ENCODE results near the gene AGBL5. TPM values are rescaled to one million over a fixed set of nuclear protein-coding genes. Genes with fewer than 3 reads are reported as not detected.

AGBL5 gene
- total RNA-seq, 4 donors from 2014 or later: 4.9 to 6.2 (median 5.7) TPM

DNA sequence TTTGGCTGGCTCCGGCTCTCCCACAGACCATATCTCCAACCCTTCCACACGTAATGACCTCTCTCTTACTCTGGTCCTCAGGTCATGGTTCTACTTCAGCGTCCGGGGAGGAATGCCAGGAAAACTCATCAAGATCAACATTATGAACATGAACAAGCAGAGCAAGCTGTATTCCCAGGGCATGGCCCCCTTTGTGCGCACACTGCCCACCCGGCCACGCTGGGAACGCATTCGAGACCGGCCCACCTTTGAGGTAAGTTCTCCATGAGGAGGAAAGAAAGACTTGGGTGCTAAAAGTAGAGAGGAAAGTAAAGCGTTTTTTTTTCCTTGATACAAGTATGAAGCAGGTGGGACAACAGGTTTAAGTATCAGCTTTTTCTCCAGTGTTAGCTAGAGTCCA lies 1.9 kb downstream of the AGBL5 start:
- intact Hi-C loops (cut with DNase I; ENCODE audit: low total_unique reads) (loop anchor here (2.0 kb wide), 1 partner anchor 17 kb away; the partner anchor contains the start of gene OST4), in situ Hi-C loops (cut with MboI; ENCODE audit: low sequenced_read_pairs in 4 of 4) (no loop called here)
- H3K27me3 ChIP-seq: no peaks in the 10 kb centered on the region
- no peak overlapping the region for H3K4me3 ChIP-seq
- H3K9me3 ChIP-seq: no peaks in the 10 kb centered on the region
- DNase-seq (no peak), ATAC-seq (no peak)
- H3K4me1 ChIP-seq: peaks cover 11 to 13% of the 10 kb centered on the region in 2 donors
- TF ChIP-seq POLR2A (IDR thresholded peaks at IDR 0.05): no peak
- TF ChIP-seq, protein P1, sequence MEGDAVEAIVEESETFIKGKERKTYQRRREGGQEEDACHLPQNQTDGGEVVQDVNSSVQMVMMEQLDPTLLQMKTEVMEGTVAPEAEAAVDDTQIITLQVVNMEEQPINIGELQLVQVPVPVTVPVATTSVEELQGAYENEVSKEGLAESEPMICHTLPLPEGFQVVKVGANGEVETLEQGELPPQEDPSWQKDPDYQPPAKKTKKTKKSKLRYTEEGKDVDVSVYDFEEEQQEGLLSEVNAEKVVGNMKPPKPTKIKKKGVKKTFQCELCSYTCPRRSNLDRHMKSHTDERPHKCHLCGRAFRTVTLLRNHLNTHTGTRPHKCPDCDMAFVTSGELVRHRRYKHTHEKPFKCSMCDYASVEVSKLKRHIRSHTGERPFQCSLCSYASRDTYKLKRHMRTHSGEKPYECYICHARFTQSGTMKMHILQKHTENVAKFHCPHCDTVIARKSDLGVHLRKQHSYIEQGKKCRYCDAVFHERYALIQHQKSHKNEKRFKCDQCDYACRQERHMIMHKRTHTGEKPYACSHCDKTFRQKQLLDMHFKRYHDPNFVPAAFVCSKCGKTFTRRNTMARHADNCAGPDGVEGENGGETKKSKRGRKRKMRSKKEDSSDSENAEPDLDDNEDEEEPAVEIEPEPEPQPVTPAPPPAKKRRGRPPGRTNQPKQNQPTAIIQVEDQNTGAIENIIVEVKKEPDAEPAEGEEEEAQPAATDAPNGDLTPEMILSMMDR (IDR thresholded peaks at IDR 0.05 in 4 of 5, conservative IDR thresholded peaks at IDR 0.05 in 1 of 5): no peak
- no peak overlapping the region for H3K27ac ChIP-seq
- H3K36me3 ChIP-seq: peaks cover 0 to 38% of the 10 kb centered on the region in 2 donors

DNA sequence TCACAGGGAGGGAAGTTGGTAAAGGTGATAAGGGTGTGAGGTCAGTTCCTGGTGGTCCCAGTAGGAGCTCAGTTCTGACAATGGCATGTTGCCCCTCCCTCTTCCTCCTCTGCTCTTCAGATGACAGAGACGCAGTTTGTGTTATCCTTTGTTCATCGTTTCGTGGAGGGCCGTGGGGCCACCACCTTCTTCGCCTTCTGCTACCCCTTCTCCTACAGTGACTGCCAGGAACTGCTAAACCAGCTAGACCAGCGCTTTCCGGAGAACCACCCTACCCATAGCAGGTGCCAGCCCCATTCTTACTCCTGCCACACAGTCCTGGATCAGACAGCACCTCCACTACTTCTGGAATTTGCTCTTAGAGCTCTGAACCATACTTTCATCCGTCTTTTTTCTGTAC lies 2.3 kb downstream of the AGBL5 start:
- ATAC-seq (no peak), DNase-seq (no peak)
- Histone ChIP-seq H3K4me1 (peaks cover 11 to 13% of the 10 kb centered on the region in 2 donors), H3K9me3 (no peaks in the 10 kb centered on the region), H3K27me3 (no peaks in the 10 kb centered on the region), H3K4me3 (no peak overlapping the region), H3K27ac (no peak overlapping the region), H3K36me3 (peaks cover 0 to 41% of the 10 kb centered on the region in 2 donors)
- TF ChIP-seq POLR2A (IDR thresholded peaks at IDR 0.05): no peak
- TF ChIP-seq, protein P1 (IDR thresholded peaks at IDR 0.05 in 4 of 5, conservative IDR thresholded peaks at IDR 0.05 in 1 of 5): no peak
- intact Hi-C loops (cut with DNase I; ENCODE audit: low total_unique reads) (loop anchor here (2.0 kb wide), 1 partner anchor 17 kb away; the partner anchor contains the start of gene OST4), in situ Hi-C loops (cut with MboI; ENCODE audit: low sequenced_read_pairs in 4 of 4) (no loop called here)

DNA sequence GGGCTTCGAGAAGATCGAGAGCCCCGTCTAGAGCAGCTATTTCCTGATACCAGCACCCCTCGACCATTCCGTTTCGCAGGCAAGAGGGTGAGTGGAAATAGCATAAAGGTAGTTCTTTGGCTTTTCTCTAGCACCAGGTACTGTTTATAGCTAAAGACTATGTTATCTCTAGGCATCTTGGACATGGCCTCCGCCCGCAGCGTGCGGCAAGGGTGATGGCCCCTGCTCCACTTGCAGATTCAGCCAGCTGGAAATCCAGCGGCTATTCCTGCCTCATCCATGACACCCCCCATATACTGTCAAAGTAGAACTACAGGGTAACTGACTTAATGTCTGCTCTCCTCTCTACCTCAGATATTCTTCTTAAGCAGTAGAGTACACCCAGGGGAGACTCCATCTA lies 3.3 kb downstream of the AGBL5 start:
- H3K9me3 ChIP-seq: no peaks in the 10 kb centered on the region
- DNase-seq (no peak), ATAC-seq (no peak)
- intact Hi-C loops (cut with DNase I; ENCODE audit: low total_unique reads): no loop called here
- in situ Hi-C loops (cut with MboI; ENCODE audit: low sequenced_read_pairs in 4 of 4): no loop called here
- peaks cover 0 to 44% of the 10 kb centered on the region in 2 donors for H3K36me3 ChIP-seq
- H3K4me3 ChIP-seq: no peak overlapping the region
- peaks cover 5 to 9% of the 10 kb centered on the region in 2 donors for H3K4me1 ChIP-seq
- TF ChIP-seq, protein P1 (IDR thresholded peaks at IDR 0.05 in 4 of 5, conservative IDR thresholded peaks at IDR 0.05 in 1 of 5): no peak
- TF ChIP-seq POLR2A (IDR thresholded peaks at IDR 0.05): no peak
- no peaks in the 10 kb centered on the region for H3K27me3 ChIP-seq
- no peak overlapping the region for H3K27ac ChIP-seq

DNA sequence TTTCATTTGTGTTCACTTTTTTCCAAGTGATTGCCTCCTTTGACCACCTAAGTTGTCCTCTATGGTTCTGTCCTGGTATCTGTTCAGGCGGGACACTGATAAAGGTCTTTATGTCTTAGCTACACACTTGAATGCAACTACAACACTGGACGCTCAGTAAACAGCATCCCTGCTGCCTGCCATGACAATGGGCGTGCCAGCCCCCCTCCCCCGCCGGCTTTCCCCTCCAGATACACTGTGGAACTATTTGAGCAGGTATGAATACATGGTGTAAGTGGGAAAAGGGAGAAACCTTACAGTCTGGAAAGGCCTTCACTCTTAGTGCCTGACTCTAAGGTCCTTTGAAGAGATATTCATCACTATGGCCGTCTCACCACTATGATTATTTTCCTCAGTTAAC lies 5.7 kb downstream of the AGBL5 start:
- TF ChIP-seq, protein P1 (IDR thresholded peaks at IDR 0.05 in 4 of 5, conservative IDR thresholded peaks at IDR 0.05 in 1 of 5): no peak
- no peak for TF ChIP-seq POLR2A (IDR thresholded peaks at IDR 0.05)
- H3K9me3 ChIP-seq: no peaks in the 10 kb centered on the region
- no peaks in the 10 kb centered on the region for H3K27me3 ChIP-seq
- H3K36me3 ChIP-seq: peaks cover 0 to 44% of the 10 kb centered on the region in 2 donors
- intact Hi-C loops (cut with DNase I; ENCODE audit: low total_unique reads) (no loop called here), in situ Hi-C loops (cut with MboI; ENCODE audit: low sequenced_read_pairs in 4 of 4) (no loop called here)
- H3K4me3 ChIP-seq: no peak overlapping the region
- H3K27ac ChIP-seq: no peak overlapping the region
- DNase-seq: no peak
- ATAC-seq: no peak
- H3K4me1 ChIP-seq: peaks cover 2 to 3% of the 10 kb centered on the region in 2 donors

DNA sequence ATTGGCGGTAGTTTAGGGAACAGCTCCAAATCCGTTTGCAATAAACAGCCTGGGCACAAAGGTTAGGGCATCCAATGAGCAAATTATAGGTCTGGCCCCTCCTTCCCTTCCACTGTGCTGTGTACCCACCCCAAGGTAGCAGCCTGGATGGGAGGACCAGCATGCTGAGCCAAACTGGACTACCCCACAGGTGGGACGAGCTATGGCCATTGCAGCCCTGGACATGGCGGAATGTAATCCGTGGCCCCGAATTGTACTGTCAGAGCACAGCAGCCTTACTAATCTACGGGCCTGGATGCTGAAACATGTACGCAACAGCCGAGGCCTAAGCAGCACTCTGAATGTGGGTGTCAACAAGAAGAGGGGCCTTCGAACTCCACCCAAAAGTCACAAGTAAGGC lies 6.7 kb downstream of the AGBL5 start:
- Histone ChIP-seq H3K4me1 (no peaks in the 10 kb centered on the region), H3K36me3 (peaks cover 0 to 44% of the 10 kb centered on the region in 2 donors), H3K27me3 (no peaks in the 10 kb centered on the region), H3K27ac (no peak overlapping the region), H3K9me3 (no peaks in the 10 kb centered on the region), H3K4me3 (no peak overlapping the region)
- TF ChIP-seq, protein P1 (IDR thresholded peaks at IDR 0.05 in 4 of 5, conservative IDR thresholded peaks at IDR 0.05 in 1 of 5): no peak
- in situ Hi-C loops (cut with MboI; ENCODE audit: low sequenced_read_pairs in 4 of 4): no loop called here
- intact Hi-C loops (cut with DNase I; ENCODE audit: low total_unique reads): no loop called here
- ATAC-seq (no peak), DNase-seq (no peak)

Measured in gastrocnemius medialis (tissue), 4 donors.